Endothelial cell of coronary artery (primary cell): ENCODE results near the gene ENTREP3. TPM values are rescaled to one million over a fixed set of nuclear protein-coding genes. Genes with fewer than 3 reads are reported as not detected.

ENCODE experiments used
- total RNA-seq: library from RNA; depleted of rRNA; stranded (reverse); fragments of >200 nt; gene quantifications from 2 replicates; pipeline ENCODE4 v1.2.3, GENCODE V29; 2014

ENTREP3 gene, protein sequence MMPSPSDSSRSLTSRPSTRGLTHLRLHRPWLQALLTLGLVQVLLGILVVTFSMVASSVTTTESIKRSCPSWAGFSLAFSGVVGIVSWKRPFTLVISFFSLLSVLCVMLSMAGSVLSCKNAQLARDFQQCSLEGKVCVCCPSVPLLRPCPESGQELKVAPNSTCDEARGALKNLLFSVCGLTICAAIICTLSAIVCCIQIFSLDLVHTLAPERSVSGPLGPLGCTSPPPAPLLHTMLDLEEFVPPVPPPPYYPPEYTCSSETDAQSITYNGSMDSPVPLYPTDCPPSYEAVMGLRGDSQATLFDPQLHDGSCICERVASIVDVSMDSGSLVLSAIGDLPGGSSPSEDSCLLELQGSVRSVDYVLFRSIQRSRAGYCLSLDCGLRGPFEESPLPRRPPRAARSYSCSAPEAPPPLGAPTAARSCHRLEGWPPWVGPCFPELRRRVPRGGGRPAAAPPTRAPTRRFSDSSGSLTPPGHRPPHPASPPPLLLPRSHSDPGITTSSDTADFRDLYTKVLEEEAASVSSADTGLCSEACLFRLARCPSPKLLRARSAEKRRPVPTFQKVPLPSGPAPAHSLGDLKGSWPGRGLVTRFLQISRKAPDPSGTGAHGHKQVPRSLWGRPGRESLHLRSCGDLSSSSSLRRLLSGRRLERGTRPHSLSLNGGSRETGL
- total RNA-seq, result 2.8 and 5.6 TPM in 2 replicates

GRCh38 chr1:155255243-155256007 is at the start of gene ENTREP3:
Gene ENTREP3 (minus strand): TSS chr1:155255483. CDS start chr1:155254877, 606 bp downstream.

DNA sequence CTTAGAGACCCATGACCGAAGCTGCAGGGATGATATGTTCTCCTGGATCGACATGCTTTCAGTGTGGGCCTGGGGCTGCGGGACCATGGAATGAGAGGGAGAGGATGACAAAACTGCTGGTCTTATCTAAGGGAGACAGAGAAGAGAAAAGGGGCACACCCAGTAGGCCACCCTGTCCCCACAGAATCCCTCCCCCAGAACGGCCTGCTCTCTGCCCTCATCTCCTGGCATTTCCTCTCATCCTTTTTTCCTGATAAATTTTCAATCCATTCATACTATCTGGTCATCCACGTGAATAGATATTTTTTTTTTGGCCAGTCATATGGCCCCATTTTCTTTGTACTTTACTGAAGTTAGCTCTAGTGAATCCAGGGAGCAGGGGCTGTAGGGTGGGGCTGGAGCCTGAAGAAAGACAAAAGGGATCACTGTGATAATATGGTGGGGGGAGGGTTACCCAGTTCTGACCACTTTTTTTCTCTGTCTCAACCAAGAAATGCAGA is 46.1 kb upstream of the ENTREP3 start, which contains the start of gene PKLR:
Gene PKLR (minus strand): TSS at position 97 of the 500 bp plus-strand sequence. CDS start 43 bp downstream, at position 54.

DNA sequence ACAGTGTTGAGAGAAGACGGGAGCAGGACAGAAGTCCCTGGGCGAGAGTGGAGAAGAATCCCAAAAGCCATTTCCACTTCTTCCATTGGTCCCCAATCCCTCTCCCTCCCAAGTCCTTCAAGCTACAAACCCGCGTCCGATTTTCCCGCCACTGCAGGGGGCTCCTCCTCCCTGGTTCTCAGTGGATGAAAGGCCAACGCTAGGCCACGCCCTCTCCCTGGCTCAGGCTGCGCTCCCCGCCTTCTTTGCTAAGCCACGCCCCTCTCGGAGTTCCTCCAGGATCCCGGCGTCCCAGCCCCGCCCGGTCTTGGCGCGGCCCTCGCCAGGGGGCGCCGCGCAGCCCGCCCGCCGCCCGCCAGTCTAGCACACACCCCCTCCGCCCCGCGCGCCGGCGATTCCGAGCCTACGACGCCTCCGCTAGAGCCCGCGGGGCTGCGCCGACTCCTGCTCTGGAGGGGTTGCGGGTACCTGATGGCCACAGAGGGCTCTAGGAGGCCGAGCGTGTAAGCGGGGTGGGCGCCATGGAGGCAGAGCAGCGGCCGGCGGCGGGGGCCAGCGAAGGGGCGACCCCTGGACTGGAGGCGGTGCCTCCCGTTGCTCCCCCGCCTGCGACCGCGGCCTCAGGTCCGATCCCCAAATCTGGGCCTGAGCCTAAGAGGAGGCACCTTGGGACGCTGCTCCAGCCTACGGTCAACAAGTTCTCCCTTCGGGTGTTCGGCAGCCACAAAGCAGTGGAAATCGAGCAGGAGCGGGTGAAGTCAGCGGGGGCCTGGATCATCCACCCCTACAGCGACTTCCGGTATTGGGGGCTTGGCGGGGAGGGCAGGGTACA is 22.0 kb upstream of the ENTREP3 start, which contains the start of gene HCN3:
Gene HCN3 (plus strand): TSS at position 394 of the 832 bp plus-strand sequence. CDS start 128 bp downstream, at position 522.

DNA sequence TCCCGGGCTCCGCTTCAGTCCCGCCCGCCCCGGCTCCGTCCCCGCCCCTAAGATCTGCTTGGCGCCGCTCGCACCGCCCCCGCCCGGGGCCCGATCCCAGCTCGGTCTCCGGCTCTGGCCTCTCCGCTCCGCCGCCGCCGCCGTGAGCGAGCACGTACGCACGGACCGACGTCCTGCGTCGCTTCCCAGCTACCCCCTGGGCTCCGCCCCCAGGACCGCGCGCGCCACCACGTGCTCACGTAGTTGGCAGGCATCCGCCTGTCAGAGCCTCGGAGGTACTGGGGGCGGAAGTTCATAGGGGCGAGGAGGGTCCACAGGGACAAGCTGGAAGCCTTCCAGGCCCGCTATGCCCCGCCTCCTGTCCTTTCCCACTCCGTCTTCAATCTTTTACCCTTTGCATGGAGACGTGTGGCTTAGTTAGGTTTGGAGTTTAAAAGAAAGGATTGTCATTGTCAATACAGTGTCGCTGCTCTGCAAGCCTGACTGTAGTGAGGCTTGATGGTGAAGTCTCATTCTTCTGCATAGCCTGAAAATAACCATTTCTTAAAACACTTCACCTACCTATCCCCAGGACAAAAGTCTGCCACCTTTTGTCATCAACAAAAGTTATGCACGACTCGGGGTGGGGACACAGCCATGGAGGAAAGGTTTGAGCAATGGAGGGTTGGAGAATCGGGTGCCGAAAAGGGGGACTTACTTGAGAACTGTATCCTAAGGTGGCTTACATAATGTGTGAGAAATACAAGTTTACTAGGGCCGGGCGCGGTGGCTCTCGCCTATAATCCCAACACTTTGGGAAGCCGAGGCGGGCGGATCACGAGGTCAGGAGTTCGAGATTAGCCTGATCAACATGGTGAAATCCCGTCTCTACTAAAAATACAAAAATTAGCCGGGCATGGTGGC is 18.3 kb upstream of the ENTREP3 start, which contains the start of gene CLK2:
Gene CLK2 (minus strand): TSS at position 162 of the 903 bp plus-strand sequence. CDS start 2,527 bp downstream, outside the sequence.

DNA sequence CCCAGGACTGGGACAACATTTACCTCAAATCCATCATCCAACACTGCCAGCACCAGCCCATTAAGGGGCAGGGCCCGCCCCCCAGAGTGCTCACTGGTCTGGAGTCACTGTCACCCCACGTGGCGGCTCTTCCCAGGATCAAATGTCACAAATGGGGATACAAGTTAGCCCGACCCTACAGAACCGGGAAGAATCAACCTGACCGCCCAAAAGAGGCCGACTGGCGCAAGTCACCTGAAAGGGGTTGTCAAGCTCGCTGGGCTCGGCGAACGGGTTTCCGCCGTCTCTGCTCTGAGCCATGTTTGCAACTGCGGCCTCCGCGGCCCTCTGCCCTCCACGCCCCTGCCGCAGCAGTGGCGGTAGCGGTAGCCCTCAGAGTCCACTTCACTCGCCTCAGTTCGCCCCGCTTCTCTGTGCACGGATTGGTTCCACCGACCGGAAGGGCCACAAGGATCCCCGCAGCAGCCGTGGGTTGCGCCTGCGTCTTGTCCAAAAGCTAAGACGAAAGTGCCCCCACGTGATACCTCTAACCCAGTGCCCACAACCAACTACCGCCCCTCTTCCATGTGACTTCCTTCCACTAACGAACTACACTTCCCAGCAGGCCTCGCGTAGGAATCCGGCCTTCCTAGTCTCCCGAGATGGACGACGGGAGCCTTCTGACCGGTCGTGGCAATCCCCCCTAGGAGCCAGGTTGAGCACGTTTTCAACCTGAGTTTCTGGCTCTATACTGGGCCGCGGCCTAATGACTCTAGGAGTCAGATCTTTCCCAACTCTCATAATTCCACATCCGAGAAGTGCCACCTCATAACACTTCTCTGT is 6.8 kb upstream of the ENTREP3 start, which contains the start of gene SCAMP3:
Gene SCAMP3 (minus strand): TSS at position 509 of the 822 bp plus-strand sequence. CDS start 209 bp downstream, at position 300.

DNA sequence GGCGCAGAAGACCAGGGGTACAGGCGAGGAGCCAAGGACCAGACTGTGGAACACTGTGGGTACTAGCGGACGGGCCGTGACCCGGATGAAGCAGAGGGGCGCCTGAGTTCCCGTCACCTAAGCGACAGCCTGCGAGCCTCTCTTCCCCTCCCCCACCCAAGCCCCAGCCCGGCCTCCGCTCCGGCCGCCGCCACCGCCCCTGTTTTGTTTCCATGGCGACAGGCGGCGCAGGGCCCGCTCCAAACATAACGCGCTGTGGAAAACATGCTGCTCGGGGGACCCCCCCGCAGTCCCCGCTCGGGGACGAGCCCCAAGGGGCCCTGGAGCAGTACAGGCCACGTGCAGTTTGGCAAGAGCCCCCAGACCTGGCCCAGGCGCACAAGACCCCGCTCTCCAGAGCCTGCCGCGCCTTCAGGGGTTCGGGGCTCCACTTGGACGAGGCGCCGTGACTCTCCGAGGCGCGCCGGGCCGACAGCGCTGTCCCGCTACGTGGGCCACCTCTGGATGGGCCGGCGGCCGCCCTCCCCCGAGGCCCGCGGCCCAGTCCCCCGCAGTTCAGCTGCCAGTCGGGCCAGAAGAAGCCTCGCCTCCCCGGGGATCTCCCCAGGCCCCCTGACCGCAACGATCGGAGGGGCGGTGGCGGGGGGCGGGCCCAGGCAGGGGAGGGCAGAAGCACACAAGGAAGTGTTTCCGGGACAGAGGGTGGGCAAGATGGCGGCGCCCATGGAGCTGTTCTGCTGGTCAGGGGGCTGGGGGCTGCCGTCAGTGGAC is 46.6 kb downstream of the ENTREP3 start, which contains the start of gene MTX1:
Gene MTX1 (plus strand): TSS at position 155 of the 771 bp plus-strand sequence. CDS start 110 bp downstream, at position 265.

GRCh38 chr1:155207806-155208540 is 47.3 kb downstream of the ENTREP3 start, which contains the start of gene THBS3:
Gene THBS3 (minus strand): TSS chr1:155207897. CDS start chr1:155207876, 21 bp downstream.

Other genes starting within 250 kb of the ENTREP3 start
- 0.09 TPM in 1 of 2 replicates, not detected in the other for gene DCST2, start 221.7 kb downstream of the ENTREP3 start, total RNA-seq
- gene DCST1, start 221.7 kb downstream of the ENTREP3 start, total RNA-seq, result not detected in 2 replicates
- gene ADAM15, start 204.2 kb downstream of the ENTREP3 start, total RNA-seq, result 279 and 339 TPM in 2 replicates
- 8.7 and 11.3 TPM in 2 replicates for gene EFNA4, start 191.7 kb downstream of the ENTREP3 start, total RNA-seq
- 1.0 and 1.6 TPM in 2 replicates for gene EFNA3, start 176.6 kb downstream of the ENTREP3 start, total RNA-seq
- gene EFNA1, start 127.6 kb downstream of the ENTREP3 start, total RNA-seq, result 62.8 and 82.9 TPM in 2 replicates
- gene SLC50A1, start 119.6 kb downstream of the ENTREP3 start, total RNA-seq, result 20.9 and 25.9 TPM in 2 replicates
- 29.1 and 35.1 TPM in 2 replicates for gene DPM3, start 115.0 kb downstream of the ENTREP3 start, total RNA-seq
- gene KRTCAP2, start 82.2 kb downstream of the ENTREP3 start, total RNA-seq, result 96.6 and 105 TPM in 2 replicates
- gene TRIM46, start 81.6 kb downstream of the ENTREP3 start, total RNA-seq, result 4.9 and 5.9 TPM in 2 replicates
- 12.9 and 13.5 TPM in 2 replicates for gene THBS3, start 47.6 kb downstream of the ENTREP3 start, total RNA-seq
- gene MTX1, start 46.8 kb downstream of the ENTREP3 start, total RNA-seq, result 37.1 and 45.6 TPM in 2 replicates
- 24.5 and 26.4 TPM in 2 replicates for gene SCAMP3, start 6.9 kb upstream of the ENTREP3 start, total RNA-seq
- 20.2 and 29.8 TPM in 2 replicates for gene CLK2, start 18.0 kb upstream of the ENTREP3 start, total RNA-seq
- gene HCN3, start 22.0 kb upstream of the ENTREP3 start, total RNA-seq, result 0.56 and 0.90 TPM in 2 replicates
- gene PKLR, start 46.0 kb upstream of the ENTREP3 start, total RNA-seq, result under 0.01 TPM in 1 of 2 replicates, not detected in the other
- gene FDPS, start 53.4 kb upstream of the ENTREP3 start, total RNA-seq, result 151 and 294 TPM in 2 replicates
- gene RUSC1, start 65.4 kb upstream of the ENTREP3 start, total RNA-seq, result 8.5 and 10.1 TPM in 2 replicates